B cell (primary cell): Measurements from ENCODE around the gene NPAS2.

Source experiments
- EZH2 ChIP-seq: IDR thresholded peaks from 2 replicates; pipeline ENCODE4 v1.6.1; 2012; ENCODE audit warnings: borderline replicate concordance, low read depth, mild to moderate bottlenecking, moderate library complexity, low read length; ENCODE audit not compliant: insufficient read depth, poor library complexity, severe bottlenecking
- TF ChIP-seq, protein P1 (sequence below): fragments of 200-600 bp; IDR thresholded peaks from one replicate; pipeline ENCODE4 v1.8.0; 2022; ENCODE audit warnings: antibody characterized with exemption, mild to moderate bottlenecking

DNA sequence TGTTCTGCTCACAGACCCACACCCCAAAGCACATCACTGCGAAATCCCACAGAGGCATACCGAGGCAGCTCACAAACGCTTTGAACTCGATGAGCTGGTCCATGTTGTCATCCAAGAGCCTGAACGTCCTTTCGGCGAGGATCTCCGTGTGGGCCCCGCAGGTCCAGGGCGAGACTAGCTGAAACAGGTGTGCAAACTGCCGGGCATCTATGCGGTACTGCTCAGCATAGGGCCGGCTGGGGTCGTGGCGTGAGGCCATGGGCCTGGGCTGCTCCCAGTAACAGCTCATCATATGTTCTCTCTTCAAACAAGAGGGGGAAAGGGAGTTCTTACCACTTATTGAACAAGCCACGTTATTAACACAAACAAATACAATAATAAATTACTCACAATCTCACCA is 202.3 kb downstream of the NPAS2 start:
- TF ChIP-seq, protein P1, sequence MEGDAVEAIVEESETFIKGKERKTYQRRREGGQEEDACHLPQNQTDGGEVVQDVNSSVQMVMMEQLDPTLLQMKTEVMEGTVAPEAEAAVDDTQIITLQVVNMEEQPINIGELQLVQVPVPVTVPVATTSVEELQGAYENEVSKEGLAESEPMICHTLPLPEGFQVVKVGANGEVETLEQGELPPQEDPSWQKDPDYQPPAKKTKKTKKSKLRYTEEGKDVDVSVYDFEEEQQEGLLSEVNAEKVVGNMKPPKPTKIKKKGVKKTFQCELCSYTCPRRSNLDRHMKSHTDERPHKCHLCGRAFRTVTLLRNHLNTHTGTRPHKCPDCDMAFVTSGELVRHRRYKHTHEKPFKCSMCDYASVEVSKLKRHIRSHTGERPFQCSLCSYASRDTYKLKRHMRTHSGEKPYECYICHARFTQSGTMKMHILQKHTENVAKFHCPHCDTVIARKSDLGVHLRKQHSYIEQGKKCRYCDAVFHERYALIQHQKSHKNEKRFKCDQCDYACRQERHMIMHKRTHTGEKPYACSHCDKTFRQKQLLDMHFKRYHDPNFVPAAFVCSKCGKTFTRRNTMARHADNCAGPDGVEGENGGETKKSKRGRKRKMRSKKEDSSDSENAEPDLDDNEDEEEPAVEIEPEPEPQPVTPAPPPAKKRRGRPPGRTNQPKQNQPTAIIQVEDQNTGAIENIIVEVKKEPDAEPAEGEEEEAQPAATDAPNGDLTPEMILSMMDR = no peak
- no peak for TF ChIP-seq EZH2
